ENCODE data around the gene MEAF6.

MEAF6 gene

DNA sequence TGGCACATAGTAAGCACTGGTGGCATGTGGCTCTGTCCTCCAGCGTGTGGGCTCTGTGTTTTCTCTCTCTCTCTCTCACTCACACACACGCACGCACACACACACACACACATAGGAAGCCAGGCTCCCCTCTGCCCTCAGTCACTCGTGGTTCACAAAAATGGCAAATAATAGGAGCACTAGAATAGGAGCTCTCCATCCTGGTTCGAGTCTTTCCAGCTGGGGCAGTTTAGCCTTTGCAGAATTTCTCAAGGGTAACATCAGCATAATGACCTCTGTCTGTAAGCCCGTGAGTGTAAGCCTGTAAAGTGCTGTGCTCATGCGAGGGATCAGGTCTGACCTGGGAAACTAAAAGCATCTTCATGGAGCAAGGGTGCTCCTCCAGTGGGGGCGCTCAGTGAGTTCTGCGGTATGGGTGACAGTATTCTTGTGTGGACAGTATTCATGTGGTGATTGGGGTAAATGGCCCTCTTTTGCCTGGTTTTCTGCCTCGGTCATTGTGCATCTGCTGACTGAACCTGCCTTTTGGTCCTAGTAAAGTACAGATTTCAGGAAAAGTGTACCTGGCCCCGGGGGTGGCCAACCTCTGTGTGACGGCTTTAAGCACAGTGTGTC lies 41.0 kb downstream of the MEAF6 start:
- DNase-seq (ENCODE audit: low read depth): no peak

DNA sequence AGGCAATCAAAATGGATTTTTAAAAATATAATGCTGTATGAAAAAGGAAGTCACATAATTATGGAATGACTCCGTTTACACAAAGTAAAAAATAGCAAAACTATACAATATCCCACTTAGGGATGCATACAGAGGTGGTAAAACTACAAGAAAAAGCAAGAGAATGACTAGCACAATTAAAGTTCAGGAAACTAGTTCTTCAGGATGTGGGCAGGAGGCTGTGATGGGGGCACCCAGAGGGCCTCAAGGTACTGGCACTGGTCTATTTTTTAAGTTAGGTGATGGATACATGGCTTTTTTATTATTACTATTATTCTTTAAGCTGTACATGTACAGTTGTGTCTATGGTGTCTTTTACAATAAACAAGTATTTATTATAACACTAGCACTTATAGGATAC lies 41.6 kb downstream of the MEAF6 start:
- no peak for DNase-seq (ENCODE audit: low read depth)

DNA sequence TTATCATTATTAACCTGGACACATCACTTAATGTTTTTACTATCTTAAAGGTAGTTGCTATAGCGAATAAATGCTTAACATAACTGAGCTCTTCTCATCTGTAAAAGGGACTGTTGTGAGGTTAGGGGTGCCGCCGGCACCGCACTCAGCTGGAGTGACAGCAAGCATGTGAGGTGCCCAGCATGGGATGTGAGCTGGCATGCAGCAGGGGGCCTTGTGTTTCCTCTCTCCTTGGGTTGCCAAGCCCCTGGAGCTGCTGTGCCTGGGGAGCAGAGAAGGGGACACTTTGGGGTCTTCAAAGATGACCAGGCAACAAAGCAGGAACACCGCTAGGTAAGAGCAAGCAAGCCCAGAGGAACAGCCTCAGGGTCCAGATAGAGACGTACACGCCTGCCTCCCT lies 42.3 kb downstream of the MEAF6 start:
- no peak for DNase-seq (ENCODE audit: low read depth)

DNA sequence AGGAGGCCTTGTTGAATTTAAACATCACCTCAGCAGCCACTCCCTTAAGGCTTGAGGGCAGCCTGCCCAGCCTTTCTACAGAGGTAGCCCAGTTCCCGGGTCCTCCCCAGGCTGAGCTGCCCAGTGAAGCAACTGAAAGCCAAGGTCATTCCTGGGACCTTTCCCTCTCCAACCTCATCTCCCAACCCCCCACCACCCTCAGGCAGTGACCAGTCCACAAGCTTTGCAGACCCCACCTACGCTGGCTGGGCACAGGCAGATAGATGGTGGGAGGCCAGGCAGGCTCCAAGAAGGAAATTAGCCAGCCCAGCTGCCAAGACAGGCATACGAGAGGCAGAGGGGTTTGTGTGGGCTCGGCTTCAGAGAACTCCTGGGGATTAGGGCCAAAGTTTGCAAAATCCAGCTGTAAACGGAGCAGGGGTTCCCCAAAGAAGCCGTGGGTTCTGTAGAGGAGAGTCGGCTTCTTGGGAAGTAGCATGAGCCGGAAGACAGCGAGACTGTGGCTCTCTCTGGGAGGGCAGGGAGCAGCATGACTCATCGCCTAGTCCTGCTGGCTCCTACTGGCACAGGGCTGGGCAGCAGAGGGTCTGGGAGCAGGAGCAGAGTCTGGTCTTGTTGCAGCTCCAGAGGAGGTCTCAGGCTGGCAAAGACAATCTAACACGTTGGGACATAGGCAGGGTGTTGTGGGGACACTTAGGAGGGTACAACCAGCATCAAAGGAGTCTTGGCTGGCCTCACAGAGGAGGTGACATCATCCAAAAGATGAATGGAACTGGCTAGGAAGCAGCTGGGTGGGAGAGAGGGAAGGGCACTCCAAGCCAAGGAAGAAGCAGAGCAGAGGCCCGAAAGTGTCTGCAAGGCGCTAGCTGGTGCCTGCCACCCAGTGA lies 43.0 kb downstream of the MEAF6 start:
- DNase-seq (ENCODE audit: low read depth): no peak

DNA sequence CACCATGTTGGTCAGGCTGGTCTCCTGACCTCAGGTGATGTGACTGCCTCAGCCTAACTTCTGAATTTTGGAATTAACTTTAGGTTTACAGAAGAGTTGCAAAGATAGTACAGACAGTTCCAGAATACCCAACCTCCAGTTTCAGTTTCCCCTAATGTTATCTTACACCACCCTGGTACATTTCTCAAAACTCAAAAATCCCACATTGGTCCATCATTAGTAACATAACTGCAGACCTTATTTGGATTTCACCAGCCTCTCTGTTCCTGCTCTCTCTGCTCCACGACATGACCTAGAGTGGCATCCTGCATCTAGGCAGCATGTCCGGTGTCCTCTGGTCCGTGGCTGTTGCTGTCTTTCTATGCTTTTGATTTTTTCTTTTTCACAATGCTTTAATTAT lies 45.2 kb downstream of the MEAF6 start:
- no peak for DNase-seq (ENCODE audit: low read depth)

GRCh38 chr1:37468037-37468436 lies 46.5 kb downstream of the MEAF6 start:
- DNase-seq (ENCODE audit: low read depth): no peak

GRCh38 chr1:37465593-37466517 lies 48.7 kb downstream of the MEAF6 start:
- DNase-seq (ENCODE audit: low read depth): no peak

DNA sequence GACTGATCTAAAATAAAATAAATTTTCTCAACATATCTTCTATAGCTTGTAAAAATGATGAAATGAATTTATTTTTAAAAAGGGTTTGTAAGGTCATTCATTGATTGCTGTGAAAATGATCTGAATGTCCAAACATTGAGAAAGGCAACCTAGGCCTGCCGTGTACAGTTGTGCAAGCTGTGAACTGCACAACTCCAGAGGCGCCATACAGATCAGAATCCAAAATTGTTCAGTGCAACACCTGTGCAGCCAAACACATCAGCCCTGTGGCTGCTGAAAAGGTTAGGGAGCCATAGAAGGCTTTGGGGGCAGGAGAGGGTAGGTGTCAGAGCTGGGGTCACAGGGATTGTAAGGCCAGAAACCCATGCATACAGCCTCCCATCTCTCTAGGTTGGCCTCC lies 50.1 kb downstream of the MEAF6 start:
- DNase-seq (ENCODE audit: low read depth): no peak

DNA sequence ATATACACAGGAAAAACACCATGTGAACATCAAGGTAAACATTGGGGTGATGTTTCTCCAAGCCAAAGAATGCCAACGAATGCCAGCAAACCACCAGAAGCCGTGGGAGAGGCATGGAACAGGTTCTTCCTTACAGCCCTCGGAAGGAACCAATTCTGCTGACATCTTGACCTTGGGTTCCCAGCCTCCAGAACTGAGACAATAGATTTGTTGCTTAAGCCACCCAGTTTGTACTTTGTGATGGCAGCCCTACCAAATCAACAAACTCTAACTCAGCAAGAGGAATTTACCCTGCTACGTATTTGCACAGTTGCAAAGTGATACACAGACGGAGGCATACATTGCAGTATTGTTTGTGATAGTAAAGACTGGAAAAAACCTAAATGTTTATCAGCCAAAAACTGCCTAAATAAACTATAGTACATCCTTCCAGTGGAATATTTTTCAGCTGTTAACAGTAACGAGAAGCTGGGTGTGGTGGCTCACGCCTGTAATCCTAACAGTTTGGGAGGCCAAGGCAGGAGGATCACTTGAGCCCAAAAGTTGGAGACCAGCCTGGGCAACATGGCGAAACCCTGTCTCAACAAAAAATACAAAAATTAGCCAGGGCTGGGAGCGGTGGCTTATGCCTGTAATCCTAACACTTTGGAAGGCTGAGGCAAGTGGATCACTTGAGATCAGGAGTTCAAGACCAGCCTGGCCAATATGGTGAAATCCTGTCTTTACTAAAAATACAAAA lies 52.7 kb downstream of the MEAF6 start:
- DNase-seq (ENCODE audit: low read depth): no peak

GRCh38 chr1:37458551-37458950 lies 56.0 kb downstream of the MEAF6 start:
- DNase-seq (ENCODE audit: low read depth): no peak

DNA sequence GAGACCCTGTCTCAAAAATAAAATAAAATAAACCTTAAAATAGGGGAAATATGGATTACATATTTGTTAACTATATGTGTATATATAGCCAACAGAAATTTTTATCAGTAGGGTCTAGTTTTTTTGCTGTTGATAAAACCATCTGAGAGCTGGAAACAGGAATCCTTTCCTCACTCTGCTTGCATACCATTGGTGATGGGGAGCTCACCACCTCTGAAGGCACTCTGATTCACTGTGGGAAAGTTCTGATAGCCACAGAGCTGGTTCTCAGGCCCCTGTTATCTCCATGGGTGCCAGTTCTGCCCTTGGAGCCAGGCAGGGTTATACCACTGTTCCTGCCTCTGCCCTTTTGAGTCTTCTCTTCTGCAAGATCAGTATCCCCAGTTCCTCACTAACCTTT lies 58.0 kb downstream of the MEAF6 start:
- DNase-seq (ENCODE audit: low read depth): no peak

DNA sequence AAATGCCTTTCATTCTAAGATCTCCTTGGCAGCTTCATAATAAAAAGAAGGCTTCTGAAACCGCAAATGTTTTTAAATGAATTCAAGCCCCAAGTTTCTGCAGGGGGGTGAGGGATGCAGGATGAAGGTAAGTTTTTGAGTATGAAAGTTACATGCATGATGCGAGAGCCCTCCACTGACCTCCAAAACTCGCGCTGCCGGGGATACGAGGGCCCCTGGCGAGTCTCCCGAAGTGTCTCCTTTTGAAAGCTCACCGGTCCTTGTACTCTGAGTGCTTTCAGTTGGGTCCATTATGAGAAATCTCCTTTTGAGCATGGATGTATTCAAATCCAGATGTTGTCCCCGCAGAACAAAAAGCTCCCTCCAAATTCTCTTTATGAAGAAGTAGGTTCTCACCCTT lies 59.0 kb downstream of the MEAF6 start:
- no peak for DNase-seq (ENCODE audit: low read depth)

GRCh38 chr1:37453647-37454046 lies 60.9 kb downstream of the MEAF6 start:
- DNase-seq (ENCODE audit: low read depth): no peak

GRCh38 chr1:37452416-37452815 lies 62.1 kb downstream of the MEAF6 start:
- no peak for DNase-seq (ENCODE audit: low read depth)

- no peak for DNase-seq (ENCODE audit: low read depth)
Measured at GRCh38 chr1:37449936-37450335, 64.6 kb downstream of the MEAF6 start.

- no peak for DNase-seq (ENCODE audit: low read depth)
Measured at GRCh38 chr1:37448691-37449417, 65.7 kb downstream of the MEAF6 start.

- no peak for DNase-seq (ENCODE audit: low read depth)
Measured at GRCh38 chr1:37448185-37448584, 66.4 kb downstream of the MEAF6 start.

DNA sequence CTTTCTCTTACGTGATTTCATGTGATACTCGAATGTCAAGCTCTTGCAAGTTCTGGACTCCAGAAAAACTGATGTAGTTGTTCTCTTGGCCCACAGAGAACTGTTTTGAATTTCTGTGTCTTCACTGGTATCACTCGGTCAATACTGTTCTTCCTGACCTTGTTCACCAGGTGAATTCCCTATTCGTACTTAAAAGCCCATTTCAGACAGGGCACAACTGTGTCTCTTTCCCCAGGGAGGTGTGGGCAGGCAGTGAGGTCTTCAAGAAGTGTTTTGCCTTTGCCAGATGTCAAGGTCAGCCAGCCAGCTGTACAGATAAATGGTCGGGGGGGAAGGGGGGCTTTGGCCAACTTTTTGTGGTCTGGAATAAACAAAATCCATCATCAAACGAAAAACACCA lies 67.7 kb downstream of the MEAF6 start:
- no peak for DNase-seq (ENCODE audit: low read depth)

DNA sequence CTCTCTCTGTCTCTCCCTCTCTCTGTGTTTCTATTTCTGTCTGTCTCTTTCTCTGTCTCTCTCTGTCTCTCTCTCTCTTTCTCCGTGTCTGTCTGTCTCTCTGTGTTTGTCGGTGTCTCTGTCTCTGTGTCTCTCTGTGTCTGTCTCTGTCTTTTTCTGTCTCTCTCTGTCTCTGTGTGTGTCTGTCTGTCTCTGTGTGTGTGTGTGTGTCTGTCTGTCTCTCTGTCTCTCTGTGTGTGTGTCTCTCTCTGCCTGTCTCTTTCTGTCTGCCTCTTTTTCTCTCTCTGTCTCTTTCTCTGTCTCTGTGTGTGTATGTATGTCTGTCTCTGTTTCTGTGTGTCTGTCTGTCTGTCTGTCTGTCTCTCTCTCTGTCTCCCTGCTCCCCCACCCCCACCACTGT lies 71.9 kb downstream of the MEAF6 start:
- no peak for DNase-seq (ENCODE audit: low read depth)

All from stimulated activated CD8-positive, alpha-beta memory T cell treated with anti-CD3 and anti-CD28 coated beads, Interleukin-12 subunit alpha, Interleukin-12 subunit beta, amount 100 ng/mL, for 4 hours (primary cell).